ENCODE data around the gene TPP2.

The TPP2 gene

GRCh38 chr13:102564564-102564963 lies 32.2 kb upstream of the TPP2 start:
- Histone ChIP-seq H3K4me1 (ENCODE audit: control insufficient read depth, insufficient read depth, low read depth, low read length) (no peaks in the 10 kb centered on the region), H2BK15ac (ENCODE audit: low read depth, poor library complexity, severe bottlenecking) (no peak overlapping the region), H2AFZ (ENCODE audit: low read depth, low read length) (no peak overlapping the region), H4K91ac (ENCODE audit: low read length) (no peak overlapping the region), H4K8ac (ENCODE audit: low read length) (no peak overlapping the region), H3K9me3 (ENCODE audit: control insufficient read depth, low read length) (no peaks in the 10 kb centered on the region), H3K36me3 (ENCODE audit: control insufficient read depth in 1 of 2, insufficient read depth in 2 of 2, low read depth in 1 of 2, low read length in 2 of 2) (no peaks in the 10 kb centered on the region), H3K23ac (ENCODE audit: low read length in 2 of 2) (no peak overlapping the region), H3K79me1 (replicated peaks; ENCODE audit: low read length, poor library complexity, severe bottlenecking) (no peaks in the 10 kb centered on the region), H3K27me3 (ENCODE audit: control insufficient read depth in 1 of 2, insufficient read depth in 1 of 2, low read length in 2 of 2) (peaks cover 0 to 12% of the 10 kb centered on the region in 2 experiments), H2BK5ac (ENCODE audit: low read depth, low read length, poor library complexity, severe bottlenecking) (no peak overlapping the region), H3K18ac (ENCODE audit: low read depth in 1 of 2, low read length in 2 of 2) (no peak overlapping the region), H2BK12ac (ENCODE audit: low read length in 2 of 2) (no peak overlapping the region), H3K14ac (ENCODE audit: low read length in 2 of 2) (no peak overlapping the region), H2BK120ac (ENCODE audit: low read depth, low read length) (no peak overlapping the region), H3K4me2 (ENCODE audit: low read length, poor library complexity, severe bottlenecking) (no peak overlapping the region), H3K9ac (ENCODE audit: low read length) (no peak overlapping the region), H3K4me3 (ENCODE audit: insufficient read depth in 1 of 2, low read depth in 1 of 2, low read length in 2 of 2) (no peak overlapping the region), H2AK5ac (ENCODE audit: low read length, severe bottlenecking) (no peak overlapping the region), H3K4ac (ENCODE audit: low read depth in 1 of 2, low read length in 2 of 2) (no peak overlapping the region), H3K27ac (ENCODE audit: low read length, poor library complexity, severe bottlenecking) (no peak overlapping the region)
- DNase-seq = no peak
- 89% methylated on average over 3 of the region's 4 CpGs for WGBS

- no peak overlapping the region for H4K8ac ChIP-seq (ENCODE audit: low read length)
- no peak overlapping the region for H3K4ac ChIP-seq (ENCODE audit: low read depth in 1 of 2, low read length in 2 of 2)
- no peak overlapping the region for H3K14ac ChIP-seq (ENCODE audit: low read length in 2 of 2)
- WGBS = no CpG with 5 or more reads among the region's 1 CpG
- H3K18ac ChIP-seq (ENCODE audit: low read depth in 1 of 2, low read length in 2 of 2) = no peak overlapping the region
- no peaks in the 10 kb centered on the region for H3K36me3 ChIP-seq (ENCODE audit: control insufficient read depth in 1 of 2, insufficient read depth in 2 of 2, low read depth in 1 of 2, low read length in 2 of 2)
- no peak overlapping the region for H3K4me2 ChIP-seq (ENCODE audit: low read length, poor library complexity, severe bottlenecking)
- H4K91ac ChIP-seq (ENCODE audit: low read length) = no peak overlapping the region
- no peak for DNase-seq
- H3K27ac ChIP-seq (ENCODE audit: low read length, poor library complexity, severe bottlenecking) = no peak overlapping the region
- no peaks in the 10 kb centered on the region for H3K9me3 ChIP-seq (ENCODE audit: control insufficient read depth, low read length)
- no peak overlapping the region for H2AFZ ChIP-seq (ENCODE audit: low read depth, low read length)
- no peak overlapping the region for H3K23ac ChIP-seq (ENCODE audit: low read length in 2 of 2)
- H3K4me3 ChIP-seq (ENCODE audit: insufficient read depth in 1 of 2, low read depth in 1 of 2, low read length in 2 of 2) = no peak overlapping the region
- no peak overlapping the region for H2AK5ac ChIP-seq (ENCODE audit: low read length, severe bottlenecking)
- H2BK12ac ChIP-seq (ENCODE audit: low read length in 2 of 2) = no peak overlapping the region
- no peak overlapping the region for H2BK15ac ChIP-seq (ENCODE audit: low read depth, poor library complexity, severe bottlenecking)
- no peaks in the 10 kb centered on the region for H3K4me1 ChIP-seq (ENCODE audit: control insufficient read depth, insufficient read depth, low read depth, low read length)
- H3K79me1 ChIP-seq (replicated peaks; ENCODE audit: low read length, poor library complexity, severe bottlenecking) = no peaks in the 10 kb centered on the region
- peaks cover 0 to 15% of the 10 kb centered on the region in 2 experiments for H3K27me3 ChIP-seq (ENCODE audit: control insufficient read depth in 1 of 2, insufficient read depth in 1 of 2, low read length in 2 of 2)
- no peak overlapping the region for H3K9ac ChIP-seq (ENCODE audit: low read length)
- no peak overlapping the region for H2BK120ac ChIP-seq (ENCODE audit: low read depth, low read length)
- no peak overlapping the region for H2BK5ac ChIP-seq (ENCODE audit: low read depth, low read length, poor library complexity, severe bottlenecking)
Observed at GRCh38 chr13:102566513-102566912, 30.3 kb upstream of the TPP2 start.

GRCh38 chr13:102567857-102568256 lies 28.9 kb upstream of the TPP2 start:
- H3K27ac ChIP-seq (ENCODE audit: low read length, poor library complexity, severe bottlenecking) = no peak overlapping the region
- H3K4me2 ChIP-seq (ENCODE audit: low read length, poor library complexity, severe bottlenecking) = no peak overlapping the region
- H2BK120ac ChIP-seq (ENCODE audit: low read depth, low read length) = no peak overlapping the region
- no peak overlapping the region for H4K8ac ChIP-seq (ENCODE audit: low read length)
- no peaks in the 10 kb centered on the region for H3K4me1 ChIP-seq (ENCODE audit: control insufficient read depth, insufficient read depth, low read depth, low read length)
- no peaks in the 10 kb centered on the region for H3K79me1 ChIP-seq (replicated peaks; ENCODE audit: low read length, poor library complexity, severe bottlenecking)
- no peak overlapping the region for H3K23ac ChIP-seq (ENCODE audit: low read length in 2 of 2)
- no peak overlapping the region for H4K91ac ChIP-seq (ENCODE audit: low read length)
- H3K4ac ChIP-seq (ENCODE audit: low read depth in 1 of 2, low read length in 2 of 2) = no peak overlapping the region
- no peaks in the 10 kb centered on the region for H3K9me3 ChIP-seq (ENCODE audit: control insufficient read depth, low read length)
- H3K18ac ChIP-seq (ENCODE audit: low read depth in 1 of 2, low read length in 2 of 2) = no peak overlapping the region
- H2BK15ac ChIP-seq (ENCODE audit: low read depth, poor library complexity, severe bottlenecking) = no peak overlapping the region
- no peak overlapping the region for H3K9ac ChIP-seq (ENCODE audit: low read length)
- no peaks in the 10 kb centered on the region for H3K36me3 ChIP-seq (ENCODE audit: control insufficient read depth in 1 of 2, insufficient read depth in 2 of 2, low read depth in 1 of 2, low read length in 2 of 2)
- WGBS = 85% methylated on average over 4 of the region's 4 CpGs
- H2BK5ac ChIP-seq (ENCODE audit: low read depth, low read length, poor library complexity, severe bottlenecking) = no peak overlapping the region
- H3K14ac ChIP-seq (ENCODE audit: low read length in 2 of 2) = no peak overlapping the region
- no peak overlapping the region for H2AFZ ChIP-seq (ENCODE audit: low read depth, low read length)
- no peak for DNase-seq
- H2BK12ac ChIP-seq (ENCODE audit: low read length in 2 of 2) = no peak overlapping the region
- no peak overlapping the region for H3K4me3 ChIP-seq (ENCODE audit: insufficient read depth in 1 of 2, low read depth in 1 of 2, low read length in 2 of 2)
- peaks cover 0 to 16% of the 10 kb centered on the region in 2 experiments for H3K27me3 ChIP-seq (ENCODE audit: control insufficient read depth in 1 of 2, insufficient read depth in 1 of 2, low read length in 2 of 2)
- no peak overlapping the region for H2AK5ac ChIP-seq (ENCODE audit: low read length, severe bottlenecking)

GRCh38 chr13:102569488-102569887 lies 27.3 kb upstream of the TPP2 start:
- no peak for DNase-seq
- no peaks in the 10 kb centered on the region for H3K4me1 ChIP-seq (ENCODE audit: control insufficient read depth, insufficient read depth, low read depth, low read length)
- H3K27me3 ChIP-seq (ENCODE audit: control insufficient read depth in 1 of 2, insufficient read depth in 1 of 2, low read length in 2 of 2) = peaks cover 0 to 18% of the 10 kb centered on the region in 2 experiments
- no peak overlapping the region for H2BK15ac ChIP-seq (ENCODE audit: low read depth, poor library complexity, severe bottlenecking)
- H3K36me3 ChIP-seq (ENCODE audit: control insufficient read depth in 1 of 2, insufficient read depth in 2 of 2, low read depth in 1 of 2, low read length in 2 of 2) = no peaks in the 10 kb centered on the region
- H4K8ac ChIP-seq (ENCODE audit: low read length) = no peak overlapping the region
- no peak overlapping the region for H4K91ac ChIP-seq (ENCODE audit: low read length)
- no peak overlapping the region for H3K9ac ChIP-seq (ENCODE audit: low read length)
- no peak overlapping the region for H2AK5ac ChIP-seq (ENCODE audit: low read length, severe bottlenecking)
- H3K4me3 ChIP-seq (ENCODE audit: insufficient read depth in 1 of 2, low read depth in 1 of 2, low read length in 2 of 2) = no peak overlapping the region
- H3K4ac ChIP-seq (ENCODE audit: low read depth in 1 of 2, low read length in 2 of 2) = no peak overlapping the region
- H3K79me1 ChIP-seq (replicated peaks; ENCODE audit: low read length, poor library complexity, severe bottlenecking) = no peaks in the 10 kb centered on the region
- no peak overlapping the region for H2BK5ac ChIP-seq (ENCODE audit: low read depth, low read length, poor library complexity, severe bottlenecking)
- no peaks in the 10 kb centered on the region for H3K9me3 ChIP-seq (ENCODE audit: control insufficient read depth, low read length)
- H3K14ac ChIP-seq (ENCODE audit: low read length in 2 of 2) = no peak overlapping the region
- no peak overlapping the region for H2AFZ ChIP-seq (ENCODE audit: low read depth, low read length)
- no CpG with 5 or more reads among the region's 1 CpG for WGBS
- no peak overlapping the region for H2BK120ac ChIP-seq (ENCODE audit: low read depth, low read length)
- no peak overlapping the region for H2BK12ac ChIP-seq (ENCODE audit: low read length in 2 of 2)
- no peak overlapping the region for H3K4me2 ChIP-seq (ENCODE audit: low read length, poor library complexity, severe bottlenecking)
- no peak overlapping the region for H3K18ac ChIP-seq (ENCODE audit: low read depth in 1 of 2, low read length in 2 of 2)
- H3K27ac ChIP-seq (ENCODE audit: low read length, poor library complexity, severe bottlenecking) = no peak overlapping the region
- no peak overlapping the region for H3K23ac ChIP-seq (ENCODE audit: low read length in 2 of 2)
